Common myeloid progenitor, CD34-positive (primary cell): Measurements from ENCODE around the gene TENM4.

ENCODE experiments used
- CTCF ChIA-PET: fragments of 350-600 bp; sonication (Branson Sonifier 250); formaldehyde crosslinking; loops from one replicate; lab custom pipeline; 2021; ENCODE audit warnings: antibody characterized with exemption; lab: Charles Lee
- POLR2A ChIA-PET: fragments of 350-600 bp; sonication (Branson Sonifier 250); formaldehyde crosslinking; loops from one replicate; lab custom pipeline; 2021; ENCODE audit warnings: antibody characterized with exemption; lab: Charles Lee
- DNase-seq, 3 donors: peaks; one replicate each; pipeline versions ENCODE4 v3.0.0 to v3.0.0-alpha.2; 2013
- H3K27ac ChIP-seq, 2 experiments: 1 replicate in 1 of 2; 2 replicates in 1 of 2; pipeline ENCODE4 v1.7.0; 2013; ENCODE audit warnings: inconsistent platforms in 2 of 2, low read length in 2 of 2, mild to moderate bottlenecking in 2 of 2, low read depth in 1 of 2, moderate library complexity in 1 of 2; ENCODE audit not compliant: severe bottlenecking in 2 of 2, insufficient read depth in 1 of 2, poor library complexity in 1 of 2
- H3K27me3 ChIP-seq, 5 experiments: replicated peaks in 2 of 5; 1 replicate in 3 of 5; 2 replicates in 2 of 5; pipeline versions ENCODE4 v1.6.1 to v1.7.0; 2013; ENCODE audit warnings: low read length in 4 of 5, mild to moderate bottlenecking in 2 of 5, moderate library complexity in 2 of 5, inconsistent platforms in 1 of 5; ENCODE audit not compliant: insufficient read depth in 5 of 5, control insufficient read depth in 4 of 5
- H3K36me3 ChIP-seq, 4 experiments: 1 replicate in 2 of 4; 2 replicates in 2 of 4; pipeline versions ENCODE4 v1.6.1 to v1.7.0; 2013; ENCODE audit warnings: low read length in 3 of 4, control low read depth in 1 of 4, mild to moderate bottlenecking in 1 of 4; ENCODE audit not compliant: control insufficient read depth in 4 of 4, insufficient read depth in 4 of 4
- H3K4me1 ChIP-seq, 4 experiments: 1 replicate in 3 of 4; 2 replicates in 1 of 4; pipeline versions ENCODE4 v1.6.1 to v1.7.1; 2013; ENCODE audit warnings: low read length in 3 of 4, mild to moderate bottlenecking in 3 of 4, control low read depth in 1 of 4, inconsistent platforms in 1 of 4, moderate library complexity in 1 of 4; ENCODE audit not compliant: control insufficient read depth in 4 of 4, insufficient read depth in 4 of 4; ENCODE audit errors: control extremely low read depth in 1 of 4
- H3K4me3 ChIP-seq, 7 experiments: 1 replicate in 4 of 7; 2 replicates in 3 of 7; pipeline versions ENCODE4 v1.5.1 to v1.7.0; 2013; ENCODE audit warnings: mild to moderate bottlenecking in 7 of 7, low read length in 6 of 7, moderate library complexity in 6 of 7, inconsistent platforms in 2 of 7, low read depth in 2 of 7, control low read depth in 1 of 7; ENCODE audit not compliant: insufficient read depth in 4 of 7, control insufficient read depth in 1 of 7; ENCODE audit errors: extremely low read depth in 1 of 7
- H3K9me3 ChIP-seq, 5 experiments: 1 replicate in 4 of 5; 2 replicates in 1 of 5; pipeline versions ENCODE4 v1.6.1 to v1.7.1; 2013; ENCODE audit warnings: low read length in 4 of 5, mild to moderate bottlenecking in 2 of 5, inconsistent platforms in 1 of 5, low read depth in 1 of 5, moderate library complexity in 1 of 5; ENCODE audit not compliant: control insufficient read depth in 4 of 5, insufficient read depth in 2 of 5; ENCODE audit errors: control extremely low read depth in 1 of 5
- WGBS: methylation state at CpG from one replicate; pipeline ENCODE4 v1.1.5; 2013; ENCODE audit not compliant: insufficient coverage; 5-methylcytosine and 5-hydroxymethylcytosine counted together

TENM4 gene

GRCh38 chr11:79466411-79466810 is 25.6 kb upstream of the TENM4 start:
- no peak overlapping the region for H3K27ac ChIP-seq
- no peaks in the 10 kb centered on the region for H3K36me3 ChIP-seq
- H3K27me3 ChIP-seq = peaks cover 0 to 40% (median 7%) of the 10 kb centered on the region in 5 experiments
- H3K4me1 ChIP-seq = no peaks in the 10 kb centered on the region
- WGBS = 100% methylated on average over 1 of the region's 2 CpGs
- no peak for DNase-seq
- H3K9me3 ChIP-seq = no peaks in the 10 kb centered on the region
- H3K4me3 ChIP-seq = no peak overlapping the region
- ChIA-PET POLR2A (no interaction called here), CTCF (interaction anchor here (0.6 kb wide), 1 partner anchor 23 kb away, joined by 5 read pairs; no protein-coding TSS in a partner anchor)

DNA sequence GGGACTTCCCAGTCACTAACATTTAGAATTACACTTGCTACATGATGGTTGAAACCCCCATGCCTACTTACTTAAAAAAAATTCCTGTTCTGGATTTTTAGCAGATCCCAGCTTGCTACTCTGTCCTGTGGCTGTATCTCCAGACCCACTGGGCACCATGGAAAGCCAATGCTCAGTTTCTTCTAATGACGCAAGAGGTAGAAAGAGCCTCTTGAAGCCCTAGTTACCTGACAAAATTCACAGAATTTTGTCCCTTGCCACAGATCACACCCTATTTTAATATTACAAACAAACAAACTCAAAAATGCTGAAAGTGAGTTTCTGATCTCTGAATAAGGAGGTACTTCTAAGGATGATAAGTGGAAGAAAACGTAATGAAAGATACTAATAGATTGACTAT is 24.3 kb upstream of the TENM4 start:
- Histone ChIP-seq H3K36me3 (no peaks in the 10 kb centered on the region), H3K27ac (no peak overlapping the region), H3K4me3 (no peak overlapping the region), H3K27me3 (peaks cover 0 to 34% (median 7%) of the 10 kb centered on the region in 5 experiments), H3K9me3 (no peaks in the 10 kb centered on the region), H3K4me1 (no peaks in the 10 kb centered on the region)
- ChIA-PET POLR2A (no interaction called here), CTCF (no interaction called here)
- no CpG with 5 or more reads among the region's 2 CpGs for WGBS
- no peak for DNase-seq

DNA sequence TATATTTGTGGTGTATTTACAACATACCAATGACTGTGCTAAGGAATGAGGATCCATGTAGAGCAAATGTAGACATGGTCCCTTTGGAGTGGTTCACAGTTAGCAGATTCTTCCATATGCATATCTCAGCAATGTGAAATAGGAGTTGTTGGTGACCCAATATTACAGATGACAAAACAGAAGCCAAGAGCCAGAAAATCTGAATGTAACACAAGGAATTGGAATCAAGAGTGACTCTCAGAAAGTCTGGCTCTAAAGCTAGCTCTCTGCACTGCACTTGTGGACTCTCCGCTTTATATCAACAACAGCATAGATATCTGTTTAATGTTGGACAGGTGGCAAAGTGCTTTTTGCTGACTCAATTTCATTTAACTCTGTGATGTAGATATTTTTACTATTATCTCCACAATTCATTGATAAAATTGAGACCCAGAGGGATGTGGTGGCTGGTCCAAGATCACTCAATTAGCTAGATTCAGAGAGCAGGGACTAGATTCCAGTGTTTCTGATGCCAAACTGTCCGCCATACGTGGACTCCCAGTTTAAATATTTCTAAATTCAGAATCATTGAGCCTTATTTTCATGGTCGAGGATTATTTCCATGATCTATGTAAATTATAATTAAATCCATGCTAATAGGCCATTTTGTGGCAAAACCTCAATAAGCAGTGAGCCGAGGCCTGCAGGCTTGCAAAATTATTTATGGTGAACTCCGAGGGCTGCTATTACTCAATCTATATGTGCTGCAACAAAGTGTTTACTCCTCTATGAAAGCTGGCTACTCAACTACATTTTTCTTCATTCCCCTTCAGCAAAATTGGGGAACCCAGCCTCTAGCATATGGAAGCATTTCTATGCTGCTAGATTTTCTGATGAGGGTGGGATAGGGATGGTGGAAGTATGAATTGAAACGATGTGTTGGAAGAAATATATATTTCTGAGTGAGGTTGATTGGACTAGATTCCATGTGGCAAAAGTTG is 21.1 kb upstream of the TENM4 start:
- no peaks in the 10 kb centered on the region for H3K4me1 ChIP-seq
- no peak overlapping the region for H3K4me3 ChIP-seq
- 85% methylated on average over 5 of the region's 7 CpGs for WGBS
- no peaks in the 10 kb centered on the region for H3K36me3 ChIP-seq
- ChIA-PET POLR2A (no interaction called here), CTCF (no interaction called here)
- DNase-seq = no peak
- H3K9me3 ChIP-seq = no peaks in the 10 kb centered on the region
- H3K27ac ChIP-seq = no peak overlapping the region
- H3K27me3 ChIP-seq = peaks cover 0 to 37% (median 7%) of the 10 kb centered on the region in 5 experiments

DNA sequence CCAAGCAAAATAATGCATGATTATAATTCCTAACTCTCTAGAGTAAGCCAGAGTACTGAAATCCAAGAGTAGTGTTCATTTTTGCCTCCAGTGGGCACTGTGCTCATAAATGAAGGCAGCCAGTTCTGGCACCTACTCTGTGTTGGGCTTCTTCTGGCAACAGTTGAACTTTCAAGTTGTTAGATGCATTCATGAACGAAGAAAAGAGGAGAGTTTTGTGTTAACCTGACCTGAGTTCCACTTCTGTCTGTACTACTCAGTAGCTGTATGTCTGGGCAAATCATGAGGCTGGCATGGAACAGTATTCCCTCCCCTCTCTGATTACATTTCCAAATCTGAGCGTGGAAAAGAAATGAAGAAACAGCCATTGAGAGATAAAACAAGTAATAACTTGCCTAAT is 20.3 kb upstream of the TENM4 start:
- Histone ChIP-seq H3K4me3 (no peak overlapping the region), H3K36me3 (no peaks in the 10 kb centered on the region), H3K4me1 (no peaks in the 10 kb centered on the region), H3K27me3 (peaks cover 0 to 39% (median 9%) of the 10 kb centered on the region in 5 experiments), H3K27ac (no peak overlapping the region), H3K9me3 (no peaks in the 10 kb centered on the region)
- WGBS = 70% methylated on average over 2 of the region's 2 CpGs
- CTCF ChIA-PET = no interaction called here
- peak in 1 of 3 donors; percentile 4 for DNase-seq
- POLR2A ChIA-PET = no interaction called here

DNA sequence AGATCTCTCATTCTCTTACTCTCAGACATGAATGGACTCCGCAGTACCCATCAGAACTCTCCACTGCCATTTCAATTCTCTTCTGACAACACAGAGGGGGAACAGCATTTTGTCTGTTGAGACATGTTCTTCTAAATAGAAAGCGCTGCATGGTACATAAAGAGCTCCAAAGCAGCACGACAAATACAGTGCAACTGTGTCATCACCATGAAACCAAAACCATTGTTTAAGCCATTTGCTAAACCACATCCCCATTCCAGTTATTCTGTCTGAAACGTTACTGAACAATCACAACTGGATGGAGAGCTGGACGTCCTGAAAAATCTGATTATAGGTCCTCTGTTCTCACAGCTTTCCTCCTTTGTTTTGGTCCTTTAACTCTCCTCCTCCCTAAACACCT is 17.9 kb upstream of the TENM4 start:
- POLR2A ChIA-PET = no interaction called here
- DNase-seq = no peak
- Histone ChIP-seq H3K4me1 (no peaks in the 10 kb centered on the region), H3K9me3 (no peaks in the 10 kb centered on the region), H3K4me3 (no peak overlapping the region), H3K36me3 (no peaks in the 10 kb centered on the region), H3K27me3 (peaks cover 2 to 47% (median 6%) of the 10 kb centered on the region in 5 experiments), H3K27ac (no peak overlapping the region)
- CTCF ChIA-PET = no interaction called here
- 76% methylated on average over 3 of the region's 5 CpGs for WGBS

DNA sequence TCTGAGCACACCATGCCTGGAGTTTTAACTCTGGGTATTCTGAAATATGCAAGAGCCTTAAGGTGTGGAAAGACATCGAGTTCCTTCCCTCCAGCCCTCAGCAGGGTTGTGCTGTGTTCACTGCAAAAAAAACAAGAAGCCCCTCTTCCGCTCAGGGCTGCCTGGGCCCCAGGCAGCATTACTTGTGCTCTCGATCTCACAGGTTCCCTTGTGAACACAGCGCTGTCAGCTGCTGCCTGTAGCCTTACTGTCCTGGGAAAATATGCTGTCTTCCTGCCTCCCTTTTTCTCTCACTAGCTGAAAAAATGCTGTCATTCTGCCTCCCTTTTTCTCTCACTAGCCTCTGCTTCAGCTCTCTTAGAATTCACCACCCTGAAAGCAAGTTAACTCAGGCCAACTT is 15.7 kb upstream of the TENM4 start:
- 39% methylated on average over 4 of the region's 4 CpGs for WGBS
- DNase-seq = no peak
- Histone ChIP-seq H3K27me3 (peaks cover 2 to 46% (median 8%) of the 10 kb centered on the region in 5 experiments), H3K9me3 (no peaks in the 10 kb centered on the region), H3K4me1 (no peaks in the 10 kb centered on the region), H3K36me3 (no peaks in the 10 kb centered on the region), H3K27ac (no peak overlapping the region), H3K4me3 (no peak overlapping the region)
- POLR2A ChIA-PET = no interaction called here
- CTCF ChIA-PET = no interaction called here

DNA sequence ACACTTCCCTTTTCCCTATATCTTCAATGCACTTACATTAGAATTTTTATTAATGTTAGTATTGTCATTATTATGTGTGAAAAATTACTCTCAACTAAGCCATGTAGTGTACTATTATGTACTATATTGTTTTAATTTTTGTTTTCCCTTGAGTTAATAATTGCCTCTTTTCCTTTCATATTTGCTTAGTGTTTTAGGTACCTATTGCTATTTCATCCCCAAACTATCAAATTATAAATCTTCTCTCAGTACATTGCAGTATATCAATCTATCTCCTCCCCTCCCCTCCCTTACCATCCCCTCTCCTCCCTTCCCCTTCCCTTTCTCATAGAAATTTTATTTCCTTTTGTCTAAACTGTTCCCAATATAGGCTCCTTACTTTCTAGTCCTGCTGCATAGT is 12.8 kb upstream of the TENM4 start:
- Histone ChIP-seq H3K4me1 (no peaks in the 10 kb centered on the region), H3K4me3 (no peak overlapping the region), H3K9me3 (no peaks in the 10 kb centered on the region), H3K36me3 (no peaks in the 10 kb centered on the region), H3K27ac (no peak overlapping the region), H3K27me3 (peaks cover 2 to 33% (median 10%) of the 10 kb centered on the region in 5 experiments)
- DNase-seq = no peak
- ChIA-PET POLR2A (no interaction called here), CTCF (no interaction called here)
